IMR-90 (cell line): Measurements from ENCODE around the gene COL5A2.

ENCODE experiments used
- BHLHE40 ChIP-seq: fragments of 150-350 bp; IDR thresholded peaks from 2 replicates; pipeline ENCODE4 v1.6.1; 2016; ENCODE audit warnings: mild to moderate bottlenecking, low read depth, low read length
- CEBPB ChIP-seq: IDR thresholded peaks from 2 replicates; pipeline ENCODE4 v1.6.1; 2012; ENCODE audit warnings: low read depth, low read length, improper control_type of control experiment
- FOS ChIP-seq: fragments of 150-350 bp; IDR thresholded peaks from 2 replicates; pipeline ENCODE4 v1.6.1; 2016; ENCODE audit warnings: low read depth, low read length
- MAZ ChIP-seq: IDR thresholded peaks from 2 replicates; pipeline ENCODE4 v1.6.1; 2012; ENCODE audit warnings: low read depth, mild to moderate bottlenecking, low read length, improper control_type of control experiment, moderate library complexity, borderline replicate concordance
- POLR2A ChIP-seq: IDR thresholded peaks from 2 replicates; pipeline ENCODE4 v1.6.1; 2012; ENCODE audit warnings: mild to moderate bottlenecking, low read depth, low read length
- RAD21 ChIP-seq: IDR thresholded peaks from 2 replicates; pipeline ENCODE4 v1.6.1; 2012; ENCODE audit warnings: low read length, improper control_type of control experiment
- RFX5 ChIP-seq: IDR thresholded peaks from 2 replicates; pipeline ENCODE4 v1.8.0; 2012; ENCODE audit warnings: low read depth, mild to moderate bottlenecking, low read length, moderate library complexity
- SMC3 ChIP-seq: fragments of 150-350 bp; IDR thresholded peaks from 2 replicates; pipeline ENCODE4 v1.6.1; 2016; ENCODE audit warnings: low read depth, mild to moderate bottlenecking, antibody characterized with exemption, low read length, moderate library complexity
- TF ChIP-seq, protein P1 (sequence below): conservative IDR thresholded peaks from 2 replicates; pipeline ENCODE4 v1.5.1; 2012; ENCODE audit warnings: mild to moderate bottlenecking, low read depth, low read length, improper control_type of control experiment
- TF ChIP-seq, protein P2 (sequence below): fragments of 150-350 bp; IDR thresholded peaks from 2 replicates; pipeline ENCODE4 v1.6.1; 2017; ENCODE audit warnings: mild to moderate bottlenecking, antibody characterized with exemption, low read length, low read depth

DNA sequence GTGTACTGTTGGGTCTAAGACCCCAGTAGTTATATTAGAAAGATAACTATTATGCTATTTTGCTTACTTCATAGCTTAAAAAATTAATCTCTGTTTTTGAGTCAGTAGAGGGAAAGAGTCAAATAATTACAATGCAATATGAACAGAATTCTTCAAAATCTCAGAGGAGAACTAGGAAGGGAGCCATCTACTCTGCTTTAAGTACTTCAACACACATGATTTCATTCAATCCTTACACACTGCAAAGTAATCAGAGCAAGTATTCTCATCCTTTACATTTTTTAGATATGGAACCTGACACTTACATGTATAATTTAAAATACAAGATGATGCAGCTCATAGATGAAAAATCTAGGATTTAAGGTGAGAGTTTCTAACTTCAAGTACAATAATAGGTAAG lies 27.7 kb downstream of the COL5A2 start:
- TF ChIP-seq POLR2A (no peak), RAD21 (no peak), FOS (no peak), MAZ (no peak), RFX5 (no peak), SMC3 (no peak), CEBPB (no peak), BHLHE40 (no peak)
- TF ChIP-seq, protein P1, sequence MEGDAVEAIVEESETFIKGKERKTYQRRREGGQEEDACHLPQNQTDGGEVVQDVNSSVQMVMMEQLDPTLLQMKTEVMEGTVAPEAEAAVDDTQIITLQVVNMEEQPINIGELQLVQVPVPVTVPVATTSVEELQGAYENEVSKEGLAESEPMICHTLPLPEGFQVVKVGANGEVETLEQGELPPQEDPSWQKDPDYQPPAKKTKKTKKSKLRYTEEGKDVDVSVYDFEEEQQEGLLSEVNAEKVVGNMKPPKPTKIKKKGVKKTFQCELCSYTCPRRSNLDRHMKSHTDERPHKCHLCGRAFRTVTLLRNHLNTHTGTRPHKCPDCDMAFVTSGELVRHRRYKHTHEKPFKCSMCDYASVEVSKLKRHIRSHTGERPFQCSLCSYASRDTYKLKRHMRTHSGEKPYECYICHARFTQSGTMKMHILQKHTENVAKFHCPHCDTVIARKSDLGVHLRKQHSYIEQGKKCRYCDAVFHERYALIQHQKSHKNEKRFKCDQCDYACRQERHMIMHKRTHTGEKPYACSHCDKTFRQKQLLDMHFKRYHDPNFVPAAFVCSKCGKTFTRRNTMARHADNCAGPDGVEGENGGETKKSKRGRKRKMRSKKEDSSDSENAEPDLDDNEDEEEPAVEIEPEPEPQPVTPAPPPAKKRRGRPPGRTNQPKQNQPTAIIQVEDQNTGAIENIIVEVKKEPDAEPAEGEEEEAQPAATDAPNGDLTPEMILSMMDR = no peak
- TF ChIP-seq, protein P2, sequence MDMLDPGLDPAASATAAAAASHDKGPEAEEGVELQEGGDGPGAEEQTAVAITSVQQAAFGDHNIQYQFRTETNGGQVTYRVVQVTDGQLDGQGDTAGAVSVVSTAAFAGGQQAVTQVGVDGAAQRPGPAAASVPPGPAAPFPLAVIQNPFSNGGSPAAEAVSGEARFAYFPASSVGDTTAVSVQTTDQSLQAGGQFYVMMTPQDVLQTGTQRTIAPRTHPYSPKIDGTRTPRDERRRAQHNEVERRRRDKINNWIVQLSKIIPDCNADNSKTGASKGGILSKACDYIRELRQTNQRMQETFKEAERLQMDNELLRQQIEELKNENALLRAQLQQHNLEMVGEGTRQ = no peak
